Activated naive CD4-positive, alpha-beta T cell treated with anti-CD3 and anti-CD28 coated beads, Interleukin-2, amount 10 ng/mL, durations not matched to agents 7 days and 5 days (primary cell): ENCODE measurements around the gene STK4.
"Not testable (repeated sequence)": the region's sequence is repeated elsewhere in the genome, so short reads cannot be mapped to it uniquely, and the experiment has no call there.

Source experiments
- CTCF ChIA-PET: fragments of 350-600 bp; sonication (Branson Sonifier 250); formaldehyde crosslinking; loops from one replicate; lab custom pipeline; 2021; ENCODE audit warnings: antibody characterized with exemption; lab: Charles Lee
- DNase-seq: peaks from one replicate; pipeline ENCODE4 v3.0.0-alpha.2; 2020
- H3K27ac Mint-ChIP-seq: one replicate; pipeline ENCODE4 v1.8.0; 2021; ENCODE audit warnings: mild to moderate bottlenecking, moderate library complexity, mixed read lengths
- H3K27me3 Mint-ChIP-seq: one replicate; pipeline ENCODE4 v1.8.0; 2021; ENCODE audit warnings: mild to moderate bottlenecking, mixed read lengths
- H3K36me3 Mint-ChIP-seq: one replicate; pipeline ENCODE4 v1.8.0; 2021; ENCODE audit warnings: mixed read lengths
- H3K4me1 Mint-ChIP-seq: one replicate; pipeline ENCODE4 v1.8.0; 2021; ENCODE audit warnings: mixed read lengths
- H3K4me3 Mint-ChIP-seq: one replicate; pipeline ENCODE4 v1.8.0; 2021; ENCODE audit warnings: mild to moderate bottlenecking, moderate library complexity, mixed read lengths
- H3K9me3 Mint-ChIP-seq: one replicate; pipeline ENCODE4 v1.8.0; 2021; ENCODE audit warnings: mixed read lengths

STK4 gene

GRCh38 chr20:45014671-45015415, 48.5 kb downstream of the STK4 start:
- Mint-ChIP-seq H3K4me3 (no peak overlapping the region), H3K9me3 (no peaks in the 10 kb centered on the region), H3K27ac (no peak overlapping the region)

GRCh38 chr20:45016089-45016671, 49.9 kb downstream of the STK4 start:
- DNase-seq: no peak
- no peaks in the 10 kb centered on the region for H3K27me3 Mint-ChIP-seq
- H3K4me1 Mint-ChIP-seq: peaks cover 11% of the 10 kb centered on the region

More at GRCh38 chr20:45014671-45015415, 48.5 kb downstream of the STK4 start:
- no peak for DNase-seq
- peaks cover 45% of the 10 kb centered on the region for H3K36me3 Mint-ChIP-seq
- no peaks in the 10 kb centered on the region for H3K27me3 Mint-ChIP-seq
- H3K4me1 Mint-ChIP-seq: peaks cover 17% of the 10 kb centered on the region
- CTCF ChIA-PET: interaction anchor here (2.0 to 4.8 kb wide), 2 partner anchors 12 to 81 kb away, joined by 5 to 34 read pairs; no protein-coding TSS in a partner anchor

DNA sequence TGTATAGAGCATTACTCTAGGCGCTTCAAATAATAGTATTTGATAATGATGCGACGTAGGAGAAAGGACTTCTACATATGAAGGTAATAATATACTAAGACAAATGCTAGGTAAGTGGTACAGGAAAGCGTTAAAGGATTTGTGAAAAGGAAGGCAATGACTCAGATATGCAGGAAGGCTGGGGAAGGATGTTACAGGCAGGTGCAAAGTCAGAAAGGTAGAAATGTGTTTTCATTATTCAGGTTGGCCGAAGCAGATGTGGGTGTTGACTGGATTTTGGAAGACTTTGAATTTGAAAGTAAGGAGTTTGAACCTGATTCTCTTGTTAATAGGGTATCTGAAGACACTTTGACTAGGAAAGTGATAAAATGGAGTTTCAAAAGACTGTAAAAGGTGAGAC, 51.0 kb downstream of the STK4 start:
- no peak for DNase-seq
- Mint-ChIP-seq H3K4me1 (peaks cover 8% of the 10 kb centered on the region), H3K27ac (no peak overlapping the region), H3K27me3 (no peaks in the 10 kb centered on the region), H3K36me3 (peaks cover 44% of the 10 kb centered on the region), H3K9me3 (no peaks in the 10 kb centered on the region), H3K4me3 (no peak overlapping the region)
- CTCF ChIA-PET: no interaction called here

More at GRCh38 chr20:45016089-45016671, 49.9 kb downstream of the STK4 start:
- CTCF ChIA-PET: no interaction called here
- H3K4me3 Mint-ChIP-seq: no peak overlapping the region
- H3K9me3 Mint-ChIP-seq: no peaks in the 10 kb centered on the region
- H3K27ac Mint-ChIP-seq: no peak overlapping the region
- H3K36me3 Mint-ChIP-seq: peaks cover 48% of the 10 kb centered on the region

GRCh38 chr20:45017857-45018256, 51.5 kb downstream of the STK4 start:
- Mint-ChIP-seq H3K36me3 (peaks cover 44% of the 10 kb centered on the region), H3K9me3 (no peaks in the 10 kb centered on the region), H3K27me3 (no peaks in the 10 kb centered on the region), H3K4me3 (no peak overlapping the region), H3K4me1 (peaks cover 8% of the 10 kb centered on the region), H3K27ac (no peak overlapping the region)
- no peak for DNase-seq
- CTCF ChIA-PET: no interaction called here

DNA sequence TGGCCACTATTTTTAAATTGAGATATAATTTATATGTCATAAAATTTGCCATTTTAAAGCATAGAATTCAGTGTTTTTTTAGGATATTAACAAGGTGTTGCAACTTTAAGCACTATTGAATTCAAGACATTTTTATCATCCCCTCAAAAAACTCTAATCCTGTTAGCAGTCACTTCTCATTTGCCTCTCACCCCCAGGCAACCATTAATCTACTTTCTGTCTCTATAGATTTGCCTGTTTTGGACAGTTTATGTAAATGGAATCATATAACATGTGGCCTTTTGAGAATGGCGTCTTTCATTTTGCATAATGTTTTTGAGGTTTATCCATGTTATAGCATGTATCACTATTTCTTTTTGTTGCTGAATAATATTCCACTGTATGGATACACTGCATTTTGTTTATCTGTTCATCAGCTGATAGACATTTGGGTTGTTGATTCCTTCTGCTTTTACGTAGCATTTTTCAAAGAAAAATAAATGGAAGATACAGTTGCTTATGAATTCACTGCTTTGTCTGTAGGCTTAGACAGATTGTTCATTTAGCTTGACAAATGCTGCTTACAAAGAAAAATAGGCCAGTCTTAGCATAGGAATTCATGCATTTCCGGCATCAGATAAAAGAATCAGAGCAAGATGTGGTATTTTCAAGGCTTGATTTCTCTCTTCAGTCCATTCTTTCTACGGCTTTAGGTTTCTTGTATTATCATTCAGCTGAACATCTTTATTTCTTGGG, 52.9 kb downstream of the STK4 start:
- no peak overlapping the region for H3K4me3 Mint-ChIP-seq
- CTCF ChIA-PET: interaction anchor here (0.6 to 1.5 kb wide), 5 partner anchors 8 to 79 kb away, joined by 3 to 6 read pairs (median 4); no protein-coding TSS in a partner anchor
- no peak overlapping the region for H3K27ac Mint-ChIP-seq
- peaks cover 41% of the 10 kb centered on the region for H3K36me3 Mint-ChIP-seq
- no peaks in the 10 kb centered on the region for H3K27me3 Mint-ChIP-seq
- peaks cover 6% of the 10 kb centered on the region for H3K4me1 Mint-ChIP-seq
- DNase-seq: no peak
- no peaks in the 10 kb centered on the region for H3K9me3 Mint-ChIP-seq

DNA sequence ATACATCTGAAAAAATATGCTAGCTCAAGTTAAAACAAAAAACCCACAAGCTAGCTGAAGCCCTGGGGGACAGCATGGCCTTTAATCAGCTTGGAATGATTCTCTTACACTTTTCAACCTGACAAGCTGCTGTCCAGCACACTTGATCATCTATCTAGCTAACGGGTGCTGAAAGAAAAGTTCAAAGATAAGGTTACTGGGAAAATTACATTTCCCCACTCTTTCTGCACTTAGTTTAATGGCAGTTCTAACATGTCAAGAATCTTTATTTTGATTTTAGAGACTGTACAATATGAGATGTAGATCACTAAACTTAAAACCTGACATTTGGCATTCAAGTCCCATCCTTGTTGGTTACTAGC, 53.4 kb downstream of the STK4 start:
- Mint-ChIP-seq H3K4me1 (peaks cover 4% of the 10 kb centered on the region), H3K9me3 (no peaks in the 10 kb centered on the region), H3K4me3 (no peak overlapping the region), H3K27me3 (no peaks in the 10 kb centered on the region), H3K36me3 (peaks cover 43% of the 10 kb centered on the region), H3K27ac (no peak overlapping the region)
- CTCF ChIA-PET: interaction anchor here (0.9 to 1.5 kb wide), 4 partner anchors 9 to 78 kb away, joined by 3 to 6 read pairs (median 4); no protein-coding TSS in a partner anchor
- no peak for DNase-seq

DNA sequence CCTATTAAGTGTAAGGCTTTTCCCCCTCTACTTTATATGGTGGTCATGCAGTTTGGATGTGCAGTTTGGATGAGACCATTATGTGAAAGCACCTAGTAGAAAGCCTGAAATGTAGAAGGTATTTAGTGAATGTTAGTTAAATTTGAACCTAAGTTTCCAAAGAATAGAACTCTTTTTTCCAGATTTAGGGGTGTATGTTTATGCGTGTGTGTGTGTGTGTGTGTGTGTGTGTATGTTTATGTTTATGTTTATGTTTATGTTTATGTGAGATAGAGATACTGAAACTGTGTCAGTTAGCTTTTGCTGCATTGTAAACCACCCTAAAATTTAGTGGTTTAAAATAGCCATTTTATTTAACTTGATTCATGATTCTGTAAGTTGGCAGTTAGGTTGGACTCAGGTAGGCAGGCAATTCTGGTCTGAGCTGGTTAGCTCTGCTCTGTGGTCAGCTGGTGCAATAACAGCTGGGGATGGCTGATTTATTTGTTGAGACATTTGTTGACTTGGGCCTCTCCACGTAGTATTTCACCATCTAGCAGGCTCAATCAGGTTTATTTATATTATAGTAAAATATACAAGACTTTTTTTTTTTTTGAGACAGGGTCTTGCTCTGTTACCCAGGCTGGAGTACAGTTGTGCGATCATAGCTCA, 54.0 kb downstream of the STK4 start:
- no peaks in the 10 kb centered on the region for H3K9me3 Mint-ChIP-seq
- no peak for DNase-seq

DNA sequence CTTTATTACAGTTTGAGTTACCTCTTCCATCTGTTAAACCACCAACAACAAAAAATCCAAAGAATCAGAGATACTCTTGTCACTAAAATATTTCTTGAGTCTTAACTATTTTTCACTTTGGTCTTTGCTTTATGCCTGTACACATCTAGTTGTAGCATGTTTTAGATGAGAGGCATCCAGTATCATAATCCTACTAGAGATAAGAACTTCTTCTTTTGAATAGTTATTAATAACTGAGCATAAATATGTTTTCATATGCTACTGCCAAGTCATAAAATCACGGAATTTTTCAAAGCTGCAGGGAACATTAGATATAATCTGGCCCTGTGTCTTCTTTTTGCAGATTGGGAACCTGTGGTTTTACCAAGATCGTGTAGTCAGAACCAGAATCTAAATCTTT, 55.3 kb downstream of the STK4 start:
- peaks cover 4% of the 10 kb centered on the region for H3K4me1 Mint-ChIP-seq
- no peaks in the 10 kb centered on the region for H3K9me3 Mint-ChIP-seq
- no peak for DNase-seq
- CTCF ChIA-PET: no interaction called here
- H3K4me3 Mint-ChIP-seq: no peak overlapping the region
- no peak overlapping the region for H3K27ac Mint-ChIP-seq
- H3K27me3 Mint-ChIP-seq: no peaks in the 10 kb centered on the region
- H3K36me3 Mint-ChIP-seq: peaks cover 43% of the 10 kb centered on the region

More for the DNA sequence above, 54.0 kb downstream of the STK4 start:
- peaks cover 4% of the 10 kb centered on the region for H3K4me1 Mint-ChIP-seq
- peaks cover 45% of the 10 kb centered on the region for H3K36me3 Mint-ChIP-seq
- H3K27me3 Mint-ChIP-seq: no peaks in the 10 kb centered on the region
- CTCF ChIA-PET: interaction anchor here (0.7 to 1.5 kb wide), 4 partner anchors 14 to 1348 kb away, joined by 3 to 6 read pairs (median 4); no protein-coding TSS in a partner anchor
- H3K27ac Mint-ChIP-seq: no peak overlapping the region
- H3K4me3 Mint-ChIP-seq: no peak overlapping the region

DNA sequence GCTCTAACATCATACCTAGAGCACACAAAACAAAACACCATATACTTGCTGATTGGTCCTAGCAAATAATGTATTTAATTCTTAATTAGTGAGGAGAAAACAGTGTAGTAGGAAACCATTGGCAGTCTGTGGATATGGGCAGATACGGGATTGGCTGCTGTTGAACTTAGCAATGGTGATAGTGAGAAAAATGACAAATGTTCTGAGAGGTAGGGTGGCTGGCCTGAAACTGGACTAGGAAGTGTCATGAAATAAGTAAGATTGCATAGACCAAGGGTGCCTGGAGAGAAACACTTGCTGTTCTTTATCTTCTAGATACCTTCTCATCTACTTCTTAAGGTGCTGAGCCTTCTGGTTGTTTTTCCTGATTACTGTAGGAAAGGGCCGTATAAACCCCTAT, 56.8 kb downstream of the STK4 start:
- H3K27ac Mint-ChIP-seq, H3K4me3 Mint-ChIP-seq, CTCF ChIA-PET, H3K27me3 Mint-ChIP-seq, DNase-seq, H3K9me3 Mint-ChIP-seq, H3K4me1 Mint-ChIP-seq: not testable (repeated sequence)
- peaks cover 45% of the 10 kb centered on the region for H3K36me3 Mint-ChIP-seq

- H3K4me1 Mint-ChIP-seq: peaks cover 30% of the 10 kb centered on the region
- H3K9me3 Mint-ChIP-seq: no peaks in the 10 kb centered on the region
- H3K4me3 Mint-ChIP-seq: no peak overlapping the region
- no peak overlapping the region for H3K27ac Mint-ChIP-seq
- CTCF ChIA-PET: interaction anchor here (1.0 to 2.7 kb wide), 4 partner anchors 16 to 68 kb away, joined by 4 to 11 read pairs (median 6); no protein-coding TSS in a partner anchor
- DNase-seq: no peak
- H3K36me3 Mint-ChIP-seq: peaks cover 62% of the 10 kb centered on the region
- H3K27me3 Mint-ChIP-seq: no peaks in the 10 kb centered on the region
Measured at GRCh38 chr20:45028424-45029136, 62.3 kb downstream of the STK4 start.

DNA sequence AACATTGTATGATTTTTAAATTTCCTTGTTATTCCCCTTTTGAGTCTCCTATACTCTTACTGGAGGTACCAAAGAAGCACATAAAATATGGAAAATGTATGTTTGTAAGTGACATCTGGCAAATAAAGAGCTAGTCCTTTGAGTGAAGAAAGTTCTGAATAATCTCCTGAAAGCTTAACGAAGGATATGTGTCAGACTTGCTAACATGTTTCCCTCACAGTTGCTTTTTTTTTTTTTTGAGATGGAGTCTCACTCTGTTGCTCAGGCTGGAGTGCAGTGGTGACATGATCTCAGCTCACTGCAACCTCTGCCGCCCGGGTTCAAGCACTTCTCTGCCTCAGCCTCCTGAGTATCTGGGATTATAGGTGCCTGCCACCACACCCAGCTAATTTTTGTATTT, 63.6 kb downstream of the STK4 start:
- Mint-ChIP-seq H3K27ac (no peak overlapping the region), H3K36me3 (peaks cover 60% of the 10 kb centered on the region), H3K4me1 (peaks cover 40% of the 10 kb centered on the region), H3K4me3 (no peak overlapping the region), H3K9me3 (no peaks in the 10 kb centered on the region), H3K27me3 (no peaks in the 10 kb centered on the region)
- no peak for DNase-seq
- CTCF ChIA-PET: interaction anchor here (0.7 to 2.7 kb wide), 4 partner anchors 14 to 142 kb away, joined by 4 to 11 read pairs (median 5); no protein-coding TSS in a partner anchor

DNA sequence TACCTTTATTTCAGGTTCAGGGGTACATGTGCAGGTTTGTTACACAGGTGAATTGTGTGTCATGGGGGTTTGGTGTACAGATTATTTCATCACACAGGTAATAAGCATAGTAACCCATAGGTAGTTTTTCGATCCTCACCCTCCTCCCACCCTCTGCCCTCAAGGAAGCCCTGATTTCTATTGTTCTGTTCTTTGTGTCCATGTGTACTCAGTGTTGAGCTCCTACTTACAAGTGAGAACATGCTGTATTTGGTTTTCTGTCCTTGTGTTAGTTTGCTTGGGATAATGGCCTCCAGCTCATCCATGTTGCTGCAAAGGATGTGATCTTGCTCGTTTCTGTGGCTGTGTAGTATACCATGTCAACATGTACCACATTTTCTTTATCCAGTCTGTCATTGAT, 66.0 kb downstream of the STK4 start:
- Mint-ChIP-seq H3K9me3 (no peaks in the 10 kb centered on the region), H3K27me3 (no peaks in the 10 kb centered on the region), H3K4me3 (no peak overlapping the region), H3K4me1 (peaks cover 47% of the 10 kb centered on the region), H3K36me3 (peaks cover 54% of the 10 kb centered on the region), H3K27ac (no peak overlapping the region)
- CTCF ChIA-PET: no interaction called here
- DNase-seq: no peak

DNA sequence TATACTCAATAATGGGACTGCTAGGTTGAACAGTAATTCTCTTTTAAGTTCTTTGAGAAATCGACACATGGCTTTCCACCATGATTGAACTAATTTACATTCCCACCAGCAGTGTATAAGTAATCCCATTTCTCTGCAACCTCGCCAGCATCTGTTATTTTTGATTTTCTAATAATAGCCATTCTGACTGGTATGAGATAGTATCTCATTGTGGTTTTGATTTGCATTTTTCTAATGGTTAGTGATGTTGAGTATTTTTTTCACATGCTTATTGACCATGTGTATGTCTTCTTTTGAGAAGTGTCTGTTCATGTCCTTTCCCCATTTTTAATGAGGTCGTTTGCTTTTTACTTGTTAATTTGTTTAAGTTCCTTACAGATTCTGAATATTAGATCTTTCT, 66.5 kb downstream of the STK4 start:
- H3K4me3 Mint-ChIP-seq: no peak overlapping the region
- H3K9me3 Mint-ChIP-seq: no peaks in the 10 kb centered on the region
- H3K27ac Mint-ChIP-seq: no peak overlapping the region
- CTCF ChIA-PET: no interaction called here
- H3K27me3 Mint-ChIP-seq: no peaks in the 10 kb centered on the region
- peaks cover 51% of the 10 kb centered on the region for H3K36me3 Mint-ChIP-seq
- peaks cover 44% of the 10 kb centered on the region for H3K4me1 Mint-ChIP-seq
- DNase-seq: no peak
